GM23248 (cell line): ENCODE results near the gene FRMD5. TPM values are rescaled to one million over a fixed set of nuclear protein-coding genes. Genes with fewer than 3 reads are reported as not detected.

Experiments
- DNase-seq: peaks from one replicate; pipeline ENCODE4 v3.0.0-alpha.2; 2015
- H2AFZ ChIP-seq: fragments of 200-600 bp; sonication (generic); 2 replicates; pipeline ENCODE4 v1.6.1; 2016; ENCODE audit warnings: antibody characterized with exemption
- H3F3A ChIP-seq: fragments of 200-600 bp; sonication (generic); 2 replicates; pipeline ENCODE4 v1.6.1; 2016; ENCODE audit warnings: mild to moderate bottlenecking, antibody characterized with exemption, mixed run types; ENCODE audit not compliant: insufficient read depth
- H3K27ac ChIP-seq: fragments of 200-600 bp; sonication (generic); 2 replicates; pipeline ENCODE4 v1.5.1; 2016; ENCODE audit warnings: mild to moderate bottlenecking
- H3K27me3 ChIP-seq: fragments of 200-600 bp; sonication (generic); replicated peaks from 2 replicates; pipeline ENCODE4 v1.6.1; 2016; ENCODE audit warnings: mild to moderate bottlenecking; ENCODE audit not compliant: insufficient read depth
- H3K36me3 ChIP-seq: fragments of 200-600 bp; sonication (generic); 2 replicates; pipeline ENCODE4 v1.6.1; 2016; ENCODE audit warnings: low read depth, mild to moderate bottlenecking
- H3K4me1 ChIP-seq: fragments of 200-600 bp; sonication (generic); 2 replicates; pipeline ENCODE4 v1.6.1; 2016; ENCODE audit warnings: mild to moderate bottlenecking; ENCODE audit not compliant: insufficient read depth
- H3K4me2 ChIP-seq: fragments of 200-600 bp; sonication (generic); one replicate; pipeline ENCODE4 v1.6.1; 2016; ENCODE audit warnings: mild to moderate bottlenecking; ENCODE audit not compliant: unreplicated experiment
- H3K4me3 ChIP-seq: fragments of 200-600 bp; sonication (generic); 2 replicates; pipeline ENCODE4 v1.5.1; 2016; ENCODE audit warnings: mild to moderate bottlenecking
- H3K79me2 ChIP-seq: fragments of 200-600 bp; sonication (generic); 2 replicates; pipeline ENCODE4 v1.6.1; 2016; ENCODE audit warnings: mild to moderate bottlenecking; ENCODE audit not compliant: insufficient read depth
- H3K9ac ChIP-seq: fragments of 200-600 bp; sonication (generic); 2 replicates; pipeline ENCODE4 v1.6.1; 2016; ENCODE audit warnings: mild to moderate bottlenecking
- H3K9me2 ChIP-seq: fragments of 200-600 bp; sonication (generic); 2 replicates; pipeline ENCODE4 v1.6.1; 2016; ENCODE audit warnings: mixed run types, mild to moderate bottlenecking, moderate library complexity; ENCODE audit not compliant: insufficient read depth
- H3K9me3 ChIP-seq: fragments of 200-600 bp; sonication (generic); one replicate; pipeline ENCODE4 v1.6.1; 2017; ENCODE audit warnings: low read depth
- H4K20me1 ChIP-seq: fragments of 200-600 bp; sonication (generic); 2 replicates; pipeline ENCODE4 v1.6.0; 2016; ENCODE audit not compliant: insufficient read depth
- EZH2 ChIP-seq: fragments of 200-600 bp; sonication (generic); IDR thresholded peaks from 2 replicates; pipeline ENCODE4 v1.6.1; 2018; ENCODE audit warnings: antibody characterized with exemption, mild to moderate bottlenecking; ENCODE audit not compliant: insufficient read depth, poor library complexity, severe bottlenecking
- EZH2phosphoT487 ChIP-seq: fragments of 200-600 bp; sonication (generic); IDR thresholded peaks from 2 replicates; pipeline ENCODE4 v1.6.1; 2018; ENCODE audit warnings: antibody characterized with exemption, moderate library complexity, mild to moderate bottlenecking, low read depth; ENCODE audit not compliant: insufficient read depth
- WGBS, 2 experiments: methylation state at CpG; one replicate each; pipeline ENCODE4 v1.1.6; 2015 to 2017; ENCODE audit warnings: low lambda C conversion rate in 2 of 2, low coverage in 1 of 2; ENCODE audit errors: missing lambda C conversion rate in 2 of 2; 5-methylcytosine and 5-hydroxymethylcytosine counted together
- in situ Hi-C: fragments of 300-500 bp; cut with MboI; formaldehyde crosslinking; loops from 2 replicates; pipeline ENCODE4 v1.15.0; 2020
- polyA plus RNA-seq: library from polyadenylated mRNA; unstranded; fragments of >200 nt; fragmentation: Nextera tagmentation; extraction: Ambion mirVana; gene quantifications from 2 replicates; pipeline ENCODE4 v1.2.1, GENCODE V29; 2016
- total RNA-seq: library from RNA; depleted of rRNA; stranded (reverse); fragments of >200 nt; shearing (Covaris generic); gene quantifications from 2 replicates; pipeline ENCODE4 v1.2.3, GENCODE V29; 2014

Gene FRMD5
- total and polyA plus RNA-seq, 2 experiments from 2014 or later, result 0.65 to 2.9 TPM

DNA sequence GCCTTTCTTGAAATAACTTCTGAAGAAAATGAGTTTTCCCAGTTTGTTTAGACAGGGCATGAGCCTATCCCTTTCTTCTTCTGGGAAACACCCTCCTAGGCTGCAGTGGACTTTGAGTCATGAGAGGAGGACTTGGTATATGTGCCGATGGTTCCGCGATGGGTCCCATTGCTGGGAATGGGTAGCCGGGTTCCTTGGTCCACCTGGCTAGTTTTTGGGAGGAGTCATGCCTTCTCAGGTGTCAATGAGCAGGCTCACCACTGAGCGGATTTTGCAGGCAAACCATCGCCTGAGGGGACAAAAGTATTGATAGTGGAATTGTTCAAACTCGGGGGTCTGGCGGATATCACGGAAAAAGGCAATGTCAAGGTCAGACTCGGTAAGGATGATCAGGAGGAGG is 321.4 kb downstream of the FRMD5 start:
- Histone ChIP-seq H3K9ac (no peak overlapping the region), H3K27ac (no peak overlapping the region), H3K4me1 (no peaks in the 10 kb centered on the region), H4K20me1 (no peaks in the 10 kb centered on the region), H3K9me3 (no peaks in the 10 kb centered on the region), H3F3A (no peaks in the 10 kb centered on the region), H3K4me2 (no peak overlapping the region), H3K79me2 (no peaks in the 10 kb centered on the region), H3K36me3 (no peaks in the 10 kb centered on the region), H3K4me3 (no peak overlapping the region), H3K27me3 (no peaks in the 10 kb centered on the region), H3K9me2 (no peaks in the 10 kb centered on the region), H2AFZ (no peak overlapping the region)
- TF ChIP-seq EZH2phosphoT487, result no peak
- TF ChIP-seq EZH2, result no peak
- 96 to 99% methylated on average over 10 of the region's 10 CpGs for WGBS, 2 experiments
- DNase-seq, result no peak
- in situ Hi-C loops, result loop anchor here (10.0 kb wide), 1 partner anchor 341 kb away; no protein-coding TSS in a partner anchor

DNA sequence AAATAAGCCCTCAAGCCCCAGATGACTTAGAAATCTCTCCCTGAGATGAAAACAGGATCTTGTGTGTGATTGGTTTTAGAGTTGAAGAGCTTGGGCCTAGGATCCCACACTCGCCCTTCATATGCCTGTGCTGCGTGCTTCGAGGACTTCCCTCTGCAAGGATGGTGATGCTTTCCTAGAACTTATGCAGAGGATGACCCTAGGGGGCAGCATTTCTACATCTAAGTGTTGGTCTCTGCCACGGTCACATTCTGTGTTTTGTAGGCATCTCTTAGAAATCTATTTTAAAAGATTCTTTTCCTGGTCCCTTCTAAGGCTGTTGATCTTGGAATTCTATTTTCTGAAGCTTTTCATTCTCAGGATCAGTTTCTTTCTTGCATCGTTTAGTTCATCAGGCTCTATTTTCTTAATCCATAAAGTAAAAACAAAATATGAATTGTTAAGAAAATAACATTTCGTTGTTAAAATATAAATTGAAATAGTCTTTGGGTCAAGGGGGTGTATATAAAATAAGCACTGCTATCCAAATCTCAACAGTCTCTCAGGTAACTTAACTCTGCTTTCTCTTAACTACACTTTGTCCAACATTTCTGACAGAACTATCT is 322.6 kb downstream of the FRMD5 start:
- Histone ChIP-seq H3K36me3 (no peaks in the 10 kb centered on the region), H2AFZ (peak overlapping the region; percentile 12; the same call in 1 of the 2 replicates), H3K4me3 (no peak overlapping the region), H3K9ac (no peak overlapping the region), H3K9me3 (no peaks in the 10 kb centered on the region), H3K4me2 (no peak overlapping the region), H3K9me2 (no peaks in the 10 kb centered on the region), H3K4me1 (no peaks in the 10 kb centered on the region), H3K27ac (no peak overlapping the region), H3K27me3 (no peaks in the 10 kb centered on the region), H3K79me2 (no peaks in the 10 kb centered on the region), H4K20me1 (no peaks in the 10 kb centered on the region), H3F3A (no peaks in the 10 kb centered on the region)
- no peak for TF ChIP-seq EZH2phosphoT487
- no peak for TF ChIP-seq EZH2
- in situ Hi-C loops, result loop anchor here (10.0 kb wide), 1 partner anchor 342 kb away; no protein-coding TSS in a partner anchor
- DNase-seq, result peak; percentile 89
- WGBS, 2 experiments, result 47 to 53% methylated on average over 6 of the region's 6 CpGs

DNA sequence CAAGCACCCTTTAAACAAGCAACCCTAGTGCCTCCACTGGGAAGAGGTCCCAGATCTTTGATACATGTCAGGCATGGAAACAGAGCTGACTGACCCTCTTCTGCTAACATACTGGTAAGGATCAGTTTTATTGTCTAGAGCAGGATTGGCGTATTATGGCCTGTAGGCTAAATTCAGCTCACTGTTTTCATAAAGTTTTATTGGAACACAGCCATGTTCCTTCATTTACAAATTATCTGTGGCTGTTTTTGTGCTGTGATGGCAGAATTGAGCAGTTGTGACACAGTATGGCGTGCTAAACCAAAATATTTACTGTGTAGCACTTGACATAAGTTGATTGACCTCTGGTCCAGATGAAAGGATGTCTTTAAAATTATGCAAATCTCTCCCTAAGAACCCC is 323.2 kb downstream of the FRMD5 start:
- H3K36me3 ChIP-seq, result no peaks in the 10 kb centered on the region
- H3K9me2 ChIP-seq, result no peaks in the 10 kb centered on the region
- H3K27ac ChIP-seq, result no peak overlapping the region
- H3K79me2 ChIP-seq, result no peaks in the 10 kb centered on the region
- in situ Hi-C loops, result loop anchor here (10.0 kb wide), 1 partner anchor 343 kb away; no protein-coding TSS in a partner anchor
- no peak overlapping the region for H3K9ac ChIP-seq
- no peaks in the 10 kb centered on the region for H4K20me1 ChIP-seq
- no peaks in the 10 kb centered on the region for H3F3A ChIP-seq
- no peak overlapping the region for H3K4me3 ChIP-seq
- 73 to 88% methylated on average over 2 of the region's 2 CpGs for WGBS, 2 experiments
- no peak for DNase-seq
- no peaks in the 10 kb centered on the region for H3K27me3 ChIP-seq
- no peaks in the 10 kb centered on the region for H3K9me3 ChIP-seq
- TF ChIP-seq EZH2phosphoT487 (no peak), EZH2 (no peak)
- H3K4me1 ChIP-seq, result no peaks in the 10 kb centered on the region
- H3K4me2 ChIP-seq, result no peak overlapping the region
- H2AFZ ChIP-seq, result no peak overlapping the region

DNA sequence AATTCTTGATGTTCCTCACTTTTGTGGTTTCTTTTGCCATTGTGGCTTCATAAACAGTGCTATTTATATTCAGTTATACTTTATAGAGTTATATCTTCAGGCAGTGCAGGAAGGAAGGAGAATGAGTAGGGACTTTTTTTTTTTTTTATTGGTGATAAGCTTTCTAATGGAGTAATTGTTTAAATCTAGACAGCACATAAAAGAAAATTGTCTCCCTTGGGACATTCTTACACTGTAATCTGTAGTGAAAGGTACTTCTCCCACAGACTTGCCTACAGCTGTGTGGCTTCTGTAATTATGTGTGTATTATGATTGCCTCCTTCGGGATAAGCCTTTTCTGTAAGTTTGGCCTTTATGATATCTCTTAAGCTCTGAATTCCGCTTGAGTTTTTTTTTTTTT is 326.7 kb downstream of the FRMD5 start:
- H3K9ac ChIP-seq, result no peak overlapping the region
- H3K9me3 ChIP-seq, result no peaks in the 10 kb centered on the region
- H3K79me2 ChIP-seq, result no peaks in the 10 kb centered on the region
- no peak for DNase-seq
- no peak for TF ChIP-seq EZH2
- TF ChIP-seq EZH2phosphoT487, result no peak
- no peaks in the 10 kb centered on the region for H3K4me1 ChIP-seq
- no peak overlapping the region for H3K4me2 ChIP-seq
- H4K20me1 ChIP-seq, result no peaks in the 10 kb centered on the region
- H2AFZ ChIP-seq, result no peak overlapping the region
- in situ Hi-C loops, result no loop called here
- no peaks in the 10 kb centered on the region for H3K9me2 ChIP-seq
- no peak overlapping the region for H3K27ac ChIP-seq
- H3K4me3 ChIP-seq, result no peak overlapping the region
- 93 to 94% methylated on average over 2 of the region's 2 CpGs for WGBS, 2 experiments
- no peaks in the 10 kb centered on the region for H3K27me3 ChIP-seq
- no peaks in the 10 kb centered on the region for H3F3A ChIP-seq
- no peaks in the 10 kb centered on the region for H3K36me3 ChIP-seq
